ENCODE data around the gene KIAA0319L.
A peak's percentile ranks its signal among the peaks of the same experiment; 100 is the strongest.

The KIAA0319L gene

GRCh38 chr1:35564037-35564883 is 7.1 kb upstream of the KIAA0319L start:
- Histone ChIP-seq H3K4me3 (ENCODE audit: low read depth in 1 of 5, low read length in 5 of 5) (no peak overlapping the region), H3K9ac (ENCODE audit: low read length in 5 of 5) (no peak overlapping the region), H3K4me1 (ENCODE audit: control insufficient read depth in 5 of 5, insufficient read depth in 5 of 5, low read length in 5 of 5) (peaks cover 0 to 13% (median 9%) of the 10 kb centered on the region in 5 donors), H3K9me3 (ENCODE audit: control insufficient read depth in 5 of 5, low read length in 5 of 5) (no peaks in the 10 kb centered on the region), H3K27ac (ENCODE audit: low read depth, low read length) (no peak overlapping the region), H3K36me3 (ENCODE audit: control insufficient read depth in 5 of 5, insufficient read depth in 5 of 5, low read length in 5 of 5) (peaks cover 0 to 34% (median 15%) of the 10 kb centered on the region in 5 donors), H3K27me3 (ENCODE audit: control insufficient read depth in 5 of 5, insufficient read depth in 4 of 5, low read length in 5 of 5) (peaks cover 0 to under 1% (median 0%) of the 10 kb centered on the region in 5 donors)

GRCh38 chr1:35563166-35563565 is 6.0 kb upstream of the KIAA0319L start:
- H3K4me1 ChIP-seq (ENCODE audit: control insufficient read depth in 5 of 5, insufficient read depth in 5 of 5, low read length in 5 of 5): peaks cover 2 to 19% (median 18%) of the 10 kb centered on the region in 5 donors
- no peak overlapping the region for H3K9ac ChIP-seq (ENCODE audit: low read length in 5 of 5)
- no peak overlapping the region for H3K27ac ChIP-seq (ENCODE audit: low read depth, low read length)
- peaks cover 0 to 34% (median 15%) of the 10 kb centered on the region in 5 donors for H3K36me3 ChIP-seq (ENCODE audit: control insufficient read depth in 5 of 5, insufficient read depth in 5 of 5, low read length in 5 of 5)
- no peak overlapping the region for H3K4me3 ChIP-seq (ENCODE audit: low read depth in 1 of 5, low read length in 5 of 5)
- no peaks in the 10 kb centered on the region for H3K9me3 ChIP-seq (ENCODE audit: control insufficient read depth in 5 of 5, low read length in 5 of 5)
- H3K27me3 ChIP-seq (ENCODE audit: control insufficient read depth in 5 of 5, insufficient read depth in 4 of 5, low read length in 5 of 5): no peaks in the 10 kb centered on the region

GRCh38 chr1:35561972-35562680 is 4.9 kb upstream of the KIAA0319L start:
- peaks cover 2 to 25% (median 23%) of the 10 kb centered on the region in 5 donors for H3K4me1 ChIP-seq (ENCODE audit: control insufficient read depth in 5 of 5, insufficient read depth in 5 of 5, low read length in 5 of 5)
- H3K27ac ChIP-seq (ENCODE audit: low read depth, low read length): no peak overlapping the region
- no peaks in the 10 kb centered on the region for H3K9me3 ChIP-seq (ENCODE audit: control insufficient read depth in 5 of 5, low read length in 5 of 5)
- H3K36me3 ChIP-seq (ENCODE audit: control insufficient read depth in 5 of 5, insufficient read depth in 5 of 5, low read length in 5 of 5): peaks cover 0 to 34% (median 15%) of the 10 kb centered on the region in 5 donors
- H3K9ac ChIP-seq (ENCODE audit: low read length in 5 of 5): no peak overlapping the region
- H3K4me3 ChIP-seq (ENCODE audit: low read depth in 1 of 5, low read length in 5 of 5): no peak overlapping the region
- H3K27me3 ChIP-seq (ENCODE audit: control insufficient read depth in 5 of 5, insufficient read depth in 4 of 5, low read length in 5 of 5): no peaks in the 10 kb centered on the region

- Histone ChIP-seq H3K4me1 (ENCODE audit: control insufficient read depth in 5 of 5, insufficient read depth in 5 of 5, low read length in 5 of 5) (peaks cover 2 to 31% (median 27%) of the 10 kb centered on the region in 5 donors), H3K36me3 (ENCODE audit: control insufficient read depth in 5 of 5, insufficient read depth in 5 of 5, low read length in 5 of 5) (peaks cover 0 to 29% (median 11%) of the 10 kb centered on the region in 5 donors), H3K27ac (ENCODE audit: low read depth, low read length) (no peak overlapping the region), H3K9me3 (ENCODE audit: control insufficient read depth in 5 of 5, low read length in 5 of 5) (no peaks in the 10 kb centered on the region), H3K27me3 (ENCODE audit: control insufficient read depth in 5 of 5, insufficient read depth in 4 of 5, low read length in 5 of 5) (no peaks in the 10 kb centered on the region), H3K9ac (ENCODE audit: low read length in 5 of 5) (no peak overlapping the region), H3K4me3 (ENCODE audit: low read depth in 1 of 5, low read length in 5 of 5) (peak overlapping the region in 1 of 5 donors; percentile 19)
Observed at GRCh38 chr1:35561297-35561971, 4.2 kb upstream of the KIAA0319L start.

GRCh38 chr1:35560256-35561225 is 3.3 kb upstream of the KIAA0319L start:
- Histone ChIP-seq H3K4me3 (ENCODE audit: low read depth in 1 of 5, low read length in 5 of 5) (peak overlapping the region in 1 of 5 donors; percentile 19), H3K27me3 (ENCODE audit: control insufficient read depth in 5 of 5, insufficient read depth in 4 of 5, low read length in 5 of 5) (no peaks in the 10 kb centered on the region), H3K36me3 (ENCODE audit: control insufficient read depth in 5 of 5, insufficient read depth in 5 of 5, low read length in 5 of 5) (peaks cover 0 to 29% (median 9%) of the 10 kb centered on the region in 5 donors), H3K4me1 (ENCODE audit: control insufficient read depth in 5 of 5, insufficient read depth in 5 of 5, low read length in 5 of 5) (peaks cover 2 to 39% (median 35%) of the 10 kb centered on the region in 5 donors), H3K27ac (ENCODE audit: low read depth, low read length) (no peak overlapping the region), H3K9me3 (ENCODE audit: control insufficient read depth in 5 of 5, low read length in 5 of 5) (no peaks in the 10 kb centered on the region), H3K9ac (ENCODE audit: low read length in 5 of 5) (no peak overlapping the region)

GRCh38 chr1:35559317-35559944 is 2.2 kb upstream of the KIAA0319L start:
- Histone ChIP-seq H3K9me3 (ENCODE audit: control insufficient read depth in 5 of 5, low read length in 5 of 5) (no peaks in the 10 kb centered on the region), H3K9ac (ENCODE audit: low read length in 5 of 5) (no peak overlapping the region), H3K36me3 (ENCODE audit: control insufficient read depth in 5 of 5, insufficient read depth in 5 of 5, low read length in 5 of 5) (peaks cover 0 to 29% (median 9%) of the 10 kb centered on the region in 5 donors), H3K27ac (ENCODE audit: low read depth, low read length) (no peak overlapping the region), H3K27me3 (ENCODE audit: control insufficient read depth in 5 of 5, insufficient read depth in 4 of 5, low read length in 5 of 5) (no peaks in the 10 kb centered on the region), H3K4me3 (ENCODE audit: low read depth in 1 of 5, low read length in 5 of 5) (no peak overlapping the region), H3K4me1 (ENCODE audit: control insufficient read depth in 5 of 5, insufficient read depth in 5 of 5, low read length in 5 of 5) (peaks cover 2 to 43% (median 39%) of the 10 kb centered on the region in 5 donors)

- H3K27me3 ChIP-seq (ENCODE audit: control insufficient read depth in 5 of 5, insufficient read depth in 4 of 5, low read length in 5 of 5): no peaks in the 10 kb centered on the region
- no peaks in the 10 kb centered on the region for H3K9me3 ChIP-seq (ENCODE audit: control insufficient read depth in 5 of 5, low read length in 5 of 5)
- H3K27ac ChIP-seq (ENCODE audit: low read depth, low read length): peak overlapping the region; percentile 84
- H3K4me3 ChIP-seq (ENCODE audit: low read depth in 1 of 5, low read length in 5 of 5): peak overlapping the region in 4 of 5 donors; percentile 86 to 98 (median 95)
- peaks cover 0 to 30% (median 11%) of the 10 kb centered on the region in 5 donors for H3K36me3 ChIP-seq (ENCODE audit: control insufficient read depth in 5 of 5, insufficient read depth in 5 of 5, low read length in 5 of 5)
- peak overlapping the region in 4 of 5 donors; percentile 87 to 96 (median 91) for H3K9ac ChIP-seq (ENCODE audit: low read length in 5 of 5)
- peaks cover 2 to 45% (median 43%) of the 10 kb centered on the region in 5 donors for H3K4me1 ChIP-seq (ENCODE audit: control insufficient read depth in 5 of 5, insufficient read depth in 5 of 5, low read length in 5 of 5)
Observed at GRCh38 chr1:35558374-35559316, 1.4 kb upstream of the KIAA0319L start.

- Histone ChIP-seq H3K36me3 (ENCODE audit: control insufficient read depth in 5 of 5, insufficient read depth in 5 of 5, low read length in 5 of 5) (peaks cover 0 to 28% (median 7%) of the 10 kb centered on the region in 5 donors), H3K4me1 (ENCODE audit: control insufficient read depth in 5 of 5, insufficient read depth in 5 of 5, low read length in 5 of 5) (peaks cover 2 to 49% (median 43%) of the 10 kb centered on the region in 5 donors), H3K4me3 (ENCODE audit: low read depth in 1 of 5, low read length in 5 of 5) (peak within 1 kb of the TSS; percentile 86 to 98 (median 93)), H3K9ac (ENCODE audit: low read length in 5 of 5) (peak within 1 kb of the TSS; percentile 63 to 96 (median 89)), H3K27me3 (ENCODE audit: control insufficient read depth in 5 of 5, insufficient read depth in 4 of 5, low read length in 5 of 5) (no peaks in the 10 kb centered on the region), H3K9me3 (ENCODE audit: control insufficient read depth in 5 of 5, low read length in 5 of 5) (no peaks in the 10 kb centered on the region), H3K27ac (ENCODE audit: low read depth, low read length) (peak within 1 kb of the TSS; percentile 84)
Observed at GRCh38 chr1:35557611-35558373, 589 bp upstream of the KIAA0319L start, which contains the start of gene NCDN. Gene NCDN, plus strand, starts transcription at chr1:35557799. Its CDS starts 392 bp downstream, at chr1:35558191.
